ENCODE measurements around the gene ASPSCR1.

GRCh38 chr17:82060614-82061013 is 83.2 kb downstream of the ASPSCR1 start:
- TF ChIP-seq GATA1 (IDR thresholded peaks at IDR 0.05; ENCODE audit: low read depth, low read length) (no peak), POLR2A (IDR thresholded peaks at IDR 0.05; ENCODE audit: low read length) (no peak)

All from erythroblast (primary cell).